ES-I3 (cell line): Measurements from ENCODE around the gene IER5L.
"Not testable (repeated sequence)": the region's sequence is repeated elsewhere in the genome, so short reads cannot be mapped to it uniquely, and the experiment has no call there.

Experiments used
- H3K36me3 ChIP-seq: 2 replicates; pipeline ENCODE4 v1.6.1; 2013; ENCODE audit warnings: mild to moderate bottlenecking, low read length, control low read depth, moderate library complexity; ENCODE audit not compliant: insufficient read depth
- H3K4me1 ChIP-seq: 2 replicates; pipeline ENCODE4 v1.6.1; 2013; ENCODE audit warnings: mild to moderate bottlenecking, control low read depth, low read length; ENCODE audit not compliant: insufficient read depth
- H3K9ac ChIP-seq: 2 replicates; pipeline ENCODE4 v1.6.1; 2013; ENCODE audit warnings: low read depth, mild to moderate bottlenecking, low read length, moderate library complexity
- H3K9me3 ChIP-seq: 2 replicates; pipeline ENCODE4 v1.6.1; 2013; ENCODE audit warnings: mild to moderate bottlenecking, low read length, moderate library complexity; ENCODE audit not compliant: control insufficient read depth, insufficient read depth

IER5L gene

DNA sequence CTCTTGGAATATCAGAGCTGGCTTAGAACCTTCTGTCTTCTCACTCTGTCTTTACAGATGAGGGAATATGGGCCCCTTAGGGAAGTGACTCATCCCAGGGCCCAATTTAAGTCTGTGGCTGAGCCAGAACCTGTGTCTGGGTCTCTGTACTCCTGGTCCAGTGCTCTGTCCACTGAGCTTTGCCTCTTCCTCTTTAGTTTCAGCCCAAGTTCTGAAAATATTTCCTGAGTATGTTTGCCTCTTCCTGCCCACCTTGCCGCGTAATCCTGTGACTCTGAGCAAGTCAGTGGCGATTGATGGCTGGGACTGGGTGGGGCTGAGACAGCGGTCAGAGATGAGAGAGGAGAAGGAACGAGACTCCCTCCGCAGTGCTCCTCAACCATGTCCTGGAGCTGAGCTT is 7.8 kb downstream of the IER5L start:
- Histone ChIP-seq H3K4me1 (peaks cover 29% of the 10 kb centered on the region), H3K9me3 (no peaks in the 10 kb centered on the region), H3K36me3 (no peaks in the 10 kb centered on the region), H3K9ac (no peak overlapping the region)

DNA sequence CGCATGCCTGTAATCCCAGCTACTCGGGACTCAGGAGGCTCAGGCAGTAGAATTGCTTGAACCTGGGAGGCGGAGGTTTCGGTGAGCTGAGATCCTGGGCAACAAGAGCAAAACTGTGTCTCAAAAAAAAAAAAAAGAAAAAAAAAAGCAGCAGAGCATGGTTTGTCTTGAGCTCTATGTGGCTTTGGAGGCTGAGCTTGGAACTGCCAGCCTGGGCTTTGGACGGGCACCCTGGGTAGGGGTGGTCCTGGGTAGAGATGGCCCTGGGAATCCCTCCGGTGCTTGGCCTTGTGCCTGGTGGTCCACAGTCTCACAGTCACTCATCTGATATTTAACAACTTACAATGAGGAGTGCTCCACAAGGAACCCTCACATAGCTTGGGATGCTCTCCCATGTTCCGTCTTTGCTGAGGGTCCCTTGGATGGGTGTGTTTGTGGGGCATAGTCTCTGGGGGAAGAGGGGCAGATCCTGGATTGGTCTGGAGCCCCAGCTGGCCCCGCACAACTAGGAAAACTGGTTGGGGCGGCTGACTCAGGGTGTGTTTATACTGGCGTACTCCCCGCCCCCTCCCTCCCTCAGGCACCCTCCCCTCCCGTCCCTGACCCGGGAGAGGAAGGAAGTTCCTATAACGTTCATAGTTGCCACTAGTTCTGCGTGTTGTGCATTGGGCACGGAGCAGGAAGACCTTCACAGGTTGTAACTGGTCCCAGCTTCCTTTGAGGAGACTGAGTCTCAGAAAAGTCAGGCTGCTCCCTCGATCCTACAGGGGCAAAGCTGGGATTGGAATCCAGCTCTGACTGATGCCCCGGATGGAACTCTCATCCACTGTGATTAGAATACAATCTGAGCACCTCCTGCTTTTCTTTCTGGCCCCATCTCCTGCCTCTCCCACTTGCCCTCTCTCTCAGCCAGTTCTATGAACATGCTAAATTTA is 11.2 kb downstream of the IER5L start:
- Histone ChIP-seq H3K4me1 (peaks cover 26% of the 10 kb centered on the region), H3K9me3 (no peaks in the 10 kb centered on the region), H3K36me3 (no peaks in the 10 kb centered on the region), H3K9ac (peak overlapping the region; percentile 50)

GRCh38 chr9:129165198-129165597 is 12.9 kb downstream of the IER5L start:
- H3K4me1 ChIP-seq = peaks cover 26% of the 10 kb centered on the region
- no peaks in the 10 kb centered on the region for H3K36me3 ChIP-seq
- no peaks in the 10 kb centered on the region for H3K9me3 ChIP-seq
- no peak overlapping the region for H3K9ac ChIP-seq

GRCh38 chr9:129164246-129164930 is 13.7 kb downstream of the IER5L start:
- H3K4me1 ChIP-seq = peaks cover 26% of the 10 kb centered on the region
- H3K9ac ChIP-seq = no peak overlapping the region

GRCh38 chr9:129163753-129164152 is 14.3 kb downstream of the IER5L start:
- Histone ChIP-seq H3K4me1 (peaks cover 26% of the 10 kb centered on the region), H3K9ac (no peak overlapping the region), H3K9me3 (no peaks in the 10 kb centered on the region), H3K36me3 (no peaks in the 10 kb centered on the region)

More at GRCh38 chr9:129164246-129164930, 13.7 kb downstream of the IER5L start:
- H3K9me3 ChIP-seq = no peaks in the 10 kb centered on the region
- H3K36me3 ChIP-seq = no peaks in the 10 kb centered on the region

- peaks cover 25% of the 10 kb centered on the region for H3K4me1 ChIP-seq
- not testable (repeated sequence) for H3K36me3 ChIP-seq, H3K9me3 ChIP-seq, H3K9ac ChIP-seq
Measured at GRCh38 chr9:129163198-129163670, 14.8 kb downstream of the IER5L start.

- no peaks in the 10 kb centered on the region for H3K9me3 ChIP-seq
- H3K4me1 ChIP-seq = peaks cover 19% of the 10 kb centered on the region
- no peak overlapping the region for H3K9ac ChIP-seq
- H3K36me3 ChIP-seq = no peaks in the 10 kb centered on the region
Measured at GRCh38 chr9:129162497-129163197, 15.4 kb downstream of the IER5L start.

DNA sequence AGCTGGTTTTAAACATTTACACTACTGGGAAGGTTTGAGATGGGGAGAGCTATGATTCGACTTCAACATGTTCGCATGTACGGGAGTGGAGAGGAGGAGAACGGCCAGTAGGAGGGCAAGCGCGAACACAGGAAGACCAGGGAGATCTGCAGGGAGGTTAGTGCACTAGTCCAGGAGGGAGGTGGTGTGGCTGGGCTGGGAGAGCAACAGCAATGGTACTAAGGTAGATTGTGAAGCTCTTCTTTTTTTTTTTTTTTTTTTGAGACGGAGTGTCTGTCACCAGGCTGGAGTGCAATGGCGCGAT is 16.6 kb downstream of the IER5L start:
- peaks cover 10% of the 10 kb centered on the region; the same call in 1 of the 2 replicates for H3K4me1 ChIP-seq
- H3K36me3 ChIP-seq = no peaks in the 10 kb centered on the region
- no peaks in the 10 kb centered on the region for H3K9me3 ChIP-seq
- H3K9ac ChIP-seq = no peak overlapping the region

- H3K9me3 ChIP-seq = no peaks in the 10 kb centered on the region
- no peaks in the 10 kb centered on the region for H3K36me3 ChIP-seq
- peaks cover 6% of the 10 kb centered on the region; the same call in 1 of the 2 replicates for H3K4me1 ChIP-seq
- H3K9ac ChIP-seq = no peak overlapping the region
Measured at GRCh38 chr9:129160712-129161533, 17.1 kb downstream of the IER5L start.

DNA sequence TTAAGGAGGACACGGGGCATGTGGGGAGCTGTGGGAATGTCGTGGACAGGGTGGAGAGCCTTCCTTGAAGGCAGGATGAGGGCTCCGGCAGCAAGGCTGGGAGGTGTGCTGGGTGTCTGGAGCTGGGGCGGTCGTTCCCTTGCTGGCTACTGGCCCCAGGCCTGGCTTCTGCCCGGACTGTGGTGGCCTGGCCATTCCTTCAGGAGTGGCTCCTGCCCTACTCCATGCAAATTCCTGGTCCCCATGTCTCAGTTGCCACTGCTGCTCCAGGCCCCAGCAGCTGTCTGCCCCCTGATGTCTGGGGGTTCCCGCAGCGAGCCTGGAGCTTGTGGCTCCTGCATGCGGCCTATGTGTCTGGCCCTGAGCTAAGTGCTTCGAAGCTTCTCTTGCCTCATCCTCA is 21.9 kb downstream of the IER5L start:
- Histone ChIP-seq H3K9ac (no peak overlapping the region), H3K4me1 (no peaks in the 10 kb centered on the region), H3K9me3 (no peaks in the 10 kb centered on the region), H3K36me3 (no peaks in the 10 kb centered on the region)

GRCh38 chr9:129154866-129155477 is 23.1 kb downstream of the IER5L start:
- Histone ChIP-seq H3K4me1 (no peaks in the 10 kb centered on the region), H3K9me3 (no peaks in the 10 kb centered on the region), H3K36me3 (no peaks in the 10 kb centered on the region), H3K9ac (no peak overlapping the region)

DNA sequence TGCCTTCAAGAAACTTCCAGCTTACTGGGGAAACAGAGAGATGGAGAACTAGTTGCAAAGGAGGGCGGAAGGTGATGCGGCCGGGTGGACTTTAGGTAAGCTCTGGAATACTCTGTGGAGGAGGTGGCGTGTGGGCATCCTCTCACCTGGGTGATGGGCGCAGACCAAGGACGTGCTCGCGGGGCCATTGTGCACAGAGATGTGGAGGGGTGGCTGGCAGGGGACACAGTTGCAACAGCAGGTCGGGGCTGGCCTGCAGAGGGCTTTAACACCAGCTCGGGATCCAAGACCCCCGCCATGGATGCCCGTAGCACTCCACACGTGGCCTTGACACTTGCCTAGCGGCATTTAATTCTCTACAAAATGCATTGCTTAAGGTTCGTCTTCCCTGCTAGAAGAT is 26.6 kb downstream of the IER5L start:
- Histone ChIP-seq H3K4me1 (peaks cover 13% of the 10 kb centered on the region), H3K9ac (no peak overlapping the region), H3K36me3 (no peaks in the 10 kb centered on the region), H3K9me3 (no peaks in the 10 kb centered on the region)

- Histone ChIP-seq H3K9me3 (no peaks in the 10 kb centered on the region), H3K36me3 (no peaks in the 10 kb centered on the region), H3K9ac (no peak overlapping the region), H3K4me1 (peaks cover 16% of the 10 kb centered on the region)
Measured at GRCh38 chr9:129150672-129151211, 27.3 kb downstream of the IER5L start.
